ENCODE results near the gene WTAP.
"Not testable (repeated sequence)": the region's sequence is repeated elsewhere in the genome, so short reads cannot be mapped to it uniquely, and the experiment has no call there.

WTAP gene

GRCh38 chr6:159762681-159763293, 35.5 kb downstream of the WTAP start:
- FAIRE-seq, result no peak

- no peak for FAIRE-seq
Measured at GRCh38 chr6:159766906-159767305, 39.6 kb downstream of the WTAP start.

- FAIRE-seq, result no peak
Measured at GRCh38 chr6:159769470-159769869, 42.2 kb downstream of the WTAP start.

DNA sequence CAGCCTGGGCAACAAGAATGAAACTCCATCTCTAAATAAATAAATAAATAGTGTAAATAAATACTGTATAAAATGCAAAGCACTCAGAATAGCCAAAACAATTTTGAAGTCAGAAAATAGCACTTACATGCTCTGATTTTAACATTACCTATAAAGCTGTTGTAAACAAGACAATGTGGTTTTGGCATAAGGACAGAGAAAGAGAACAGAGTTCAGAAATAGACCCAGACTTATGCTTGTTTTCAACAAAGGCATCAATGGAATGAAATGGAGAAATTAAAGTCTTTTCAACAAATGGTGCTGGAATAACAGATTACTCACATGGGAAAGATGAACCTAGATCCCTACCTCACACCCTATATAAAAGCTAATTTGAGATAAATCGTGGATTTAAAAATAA, 44.9 kb downstream of the WTAP start:
- no peak for FAIRE-seq

DNA sequence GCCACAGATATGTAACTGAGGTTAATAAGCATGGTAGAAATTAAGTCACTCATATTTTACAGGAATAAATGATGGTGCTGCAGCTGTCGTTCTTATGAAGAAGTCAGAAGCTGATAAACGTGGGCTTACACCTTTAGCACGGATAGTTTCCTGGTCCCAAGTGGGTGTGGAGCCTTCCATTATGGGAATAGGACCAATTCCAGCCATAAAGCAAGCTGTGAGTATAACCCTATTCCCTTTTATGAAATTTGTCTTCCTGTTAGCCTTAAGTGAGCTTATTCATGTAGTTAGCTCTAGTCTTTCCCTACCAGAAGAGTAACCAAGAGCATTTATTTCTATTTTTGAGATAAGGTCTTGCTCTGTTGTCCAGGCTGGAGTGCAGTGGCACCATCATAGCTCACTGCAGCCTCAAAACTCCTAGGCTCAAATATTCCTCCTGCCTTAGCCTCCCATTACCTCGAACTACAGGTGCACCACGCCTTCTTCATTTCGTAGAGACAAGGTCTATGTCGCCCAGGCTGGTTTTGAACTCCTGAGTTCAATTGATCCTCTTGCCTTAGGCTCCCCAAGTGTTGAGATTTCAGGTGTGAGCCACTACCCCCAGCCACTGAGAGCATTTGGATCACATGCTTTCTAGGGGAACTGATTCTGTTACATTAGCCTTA, 50.1 kb downstream of the WTAP start:
- no peak for FAIRE-seq

- FAIRE-seq, result peak; percentile 13
Measured at GRCh38 chr6:159778131-159778530, 50.8 kb downstream of the WTAP start.

GRCh38 chr6:159778542-159779103, 51.3 kb downstream of the WTAP start:
- peak; percentile 77 for FAIRE-seq

GRCh38 chr6:159788276-159788675, 61.0 kb downstream of the WTAP start:
- FAIRE-seq, result no peak

- no peak for FAIRE-seq
Measured at GRCh38 chr6:159788753-159789376, 61.6 kb downstream of the WTAP start.

DNA sequence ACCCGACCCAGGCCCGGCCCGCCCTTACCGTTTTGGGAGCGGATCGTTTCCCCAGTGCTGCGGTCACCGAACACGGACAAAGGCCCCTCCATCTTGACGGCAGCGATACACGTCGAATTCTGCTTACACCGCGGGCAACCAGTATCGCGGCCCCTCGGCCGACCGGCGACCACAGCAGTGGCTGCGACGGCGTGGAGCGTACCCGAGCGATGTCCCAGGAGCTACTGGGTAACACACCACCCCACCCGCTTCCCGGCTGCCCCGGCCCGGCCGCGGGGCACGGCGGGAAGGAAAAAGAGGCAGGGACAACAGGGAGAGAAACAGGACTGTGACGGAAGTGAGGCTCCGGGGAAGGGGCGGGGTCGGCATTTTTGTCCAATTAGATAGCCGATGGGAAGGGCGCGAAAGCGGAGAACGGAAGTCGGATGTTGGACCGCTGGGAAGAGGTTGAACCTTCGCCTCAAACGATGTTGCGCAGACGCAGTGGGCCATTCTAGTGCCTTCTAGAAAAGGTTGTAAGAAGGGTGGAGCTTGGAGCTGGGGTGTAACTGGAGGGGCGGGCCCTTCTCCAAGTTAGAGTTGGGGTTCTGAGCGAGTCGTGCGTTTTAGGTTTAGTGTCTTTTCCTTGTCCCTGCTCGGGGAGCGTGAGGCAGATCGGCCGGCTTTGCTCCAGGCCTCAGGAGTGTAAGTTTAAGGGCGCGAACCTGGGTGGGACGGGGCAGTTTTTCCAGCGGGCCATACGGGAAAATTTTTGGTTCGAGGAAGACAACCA, 62.3 kb downstream of the WTAP start, which contains the start of gene TCP1:
Gene TCP1 (minus strand): TSS at position 226 of the 772 bp plus-strand sequence. CDS start 134 bp downstream, at position 92.
- peak; percentile 97 for FAIRE-seq

DNA sequence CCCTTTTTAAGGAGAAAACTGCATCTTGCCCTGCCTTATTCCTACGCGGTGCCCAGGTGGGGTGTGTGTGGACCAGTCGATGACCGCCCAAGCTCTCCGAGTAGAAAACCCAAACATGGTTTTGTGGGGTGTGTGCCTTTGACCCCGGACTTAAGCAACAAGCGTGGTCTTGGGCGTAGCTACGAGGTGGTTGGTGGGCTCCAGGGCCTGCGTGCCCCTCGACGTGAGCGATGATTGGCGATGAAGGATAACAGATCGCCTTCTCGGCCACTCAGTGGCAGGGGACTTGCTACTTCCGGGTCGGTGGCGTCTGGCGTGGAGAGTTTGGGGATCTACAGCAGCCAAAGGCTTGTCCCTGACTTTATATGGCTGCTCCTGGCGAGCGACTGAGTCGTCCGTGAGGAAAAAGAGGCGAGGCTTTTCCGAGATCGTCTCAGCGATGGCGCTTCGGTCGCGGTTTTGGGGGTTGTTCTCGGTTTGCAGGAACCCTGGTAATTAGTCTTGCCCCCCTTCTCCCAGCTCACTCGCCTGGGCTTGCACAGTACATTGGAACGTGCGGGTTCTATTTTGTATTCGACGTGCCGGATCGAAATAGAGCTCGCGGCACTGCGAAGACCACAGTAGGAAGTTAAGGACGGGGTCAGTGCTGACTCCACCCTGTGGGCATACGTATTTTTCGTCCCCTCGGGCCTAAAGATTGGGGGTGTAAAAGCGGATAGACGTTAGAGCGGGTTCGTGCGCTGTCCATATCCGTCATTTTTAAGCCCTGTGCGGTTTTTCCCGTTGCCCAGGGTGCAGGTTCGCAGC, 63.0 kb downstream of the WTAP start, which contains the start of gene MRPL18:
Gene MRPL18 (plus strand): TSS at position 319 of the 807 bp plus-strand sequence. CDS start 121 bp downstream, at position 440.
- peak; percentile 93 for FAIRE-seq

- no peak for FAIRE-seq
Measured at GRCh38 chr6:159790956-159791598, 63.8 kb downstream of the WTAP start.

GRCh38 chr6:159794976-159795375, 67.7 kb downstream of the WTAP start:
- not testable (repeated sequence) for FAIRE-seq

DNA sequence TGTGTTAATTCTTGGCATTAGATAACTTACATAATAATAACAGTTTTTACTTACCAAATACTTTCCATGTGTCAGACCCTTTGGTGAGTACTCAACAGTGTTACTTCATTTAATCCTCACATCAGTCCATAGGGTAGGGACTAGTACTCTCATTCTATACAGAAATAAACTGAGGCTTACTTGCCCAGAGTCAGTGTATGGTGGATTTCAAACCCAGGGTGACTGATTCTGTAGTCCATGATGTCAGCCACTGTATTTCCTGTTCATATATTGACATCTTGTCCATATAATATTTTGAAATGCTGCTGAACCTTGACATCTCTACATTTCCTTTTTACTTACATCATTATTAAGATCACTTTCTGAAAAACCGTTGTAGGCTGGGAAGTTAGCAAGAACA, 70.2 kb downstream of the WTAP start:
- no peak for FAIRE-seq

DNA sequence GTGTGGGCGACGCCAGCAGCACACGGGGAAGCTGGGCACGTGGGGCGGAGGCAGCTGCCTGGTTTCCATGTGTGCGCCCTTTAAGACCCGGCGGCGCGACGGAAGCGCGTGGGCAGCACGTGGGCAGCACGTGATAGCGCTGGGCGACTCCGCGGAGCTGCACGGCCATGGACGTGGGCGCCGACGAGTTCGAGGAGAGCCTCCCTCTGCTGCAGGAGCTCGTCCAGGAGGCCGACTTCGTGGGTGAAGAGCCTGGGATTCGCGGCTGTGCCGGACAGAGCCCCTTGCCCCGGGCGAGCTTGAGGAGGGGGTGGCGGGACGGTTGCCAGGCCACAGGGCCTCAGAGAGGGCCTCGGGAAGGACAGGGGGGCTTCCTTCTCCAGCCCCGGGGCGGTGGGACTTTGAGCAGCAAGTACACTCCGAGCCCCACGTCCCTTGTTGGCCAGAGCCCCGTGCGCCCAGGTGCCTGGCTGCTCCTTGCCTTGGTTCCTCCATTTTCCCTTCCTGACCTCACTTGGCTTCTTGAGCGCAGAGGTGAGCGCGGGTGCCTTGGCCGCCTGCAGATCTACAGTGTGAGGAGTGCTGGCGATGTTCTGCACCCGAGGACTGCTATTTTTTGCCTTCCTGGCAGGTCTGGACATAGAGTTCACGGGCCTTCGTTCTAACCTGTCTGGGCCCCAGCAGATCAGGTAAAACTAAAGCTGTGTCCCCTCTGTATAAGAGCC, 73.0 kb downstream of the WTAP start, which contains the start of gene PNLDC1:
Gene PNLDC1 (plus strand): TSS at position 136 of the 725 bp plus-strand sequence. CDS start 32 bp downstream, at position 168.
- no peak for FAIRE-seq

GRCh38 chr6:159801935-159802334, 74.6 kb downstream of the WTAP start:
- no peak for FAIRE-seq

DNA sequence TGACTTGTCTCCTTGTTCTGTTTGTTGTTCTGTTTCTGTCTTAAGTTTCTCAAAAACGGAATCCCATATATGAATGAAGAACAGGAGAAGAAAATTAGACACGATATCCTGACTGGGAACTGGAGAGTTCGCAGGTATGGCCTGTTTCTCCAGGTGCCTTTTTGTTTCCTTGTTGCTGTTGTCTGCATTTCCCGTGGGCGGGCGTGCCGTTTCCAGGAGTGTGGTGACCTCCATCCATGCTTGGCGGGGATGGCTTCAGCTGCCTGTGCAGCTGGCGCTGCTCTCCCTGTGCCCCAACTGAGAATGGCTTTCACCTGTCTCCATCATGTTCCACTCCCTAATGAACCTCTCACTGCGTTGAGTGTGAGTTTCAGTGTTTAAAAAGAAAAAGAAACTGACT, 77.2 kb downstream of the WTAP start:
- FAIRE-seq, result no peak

DNA sequence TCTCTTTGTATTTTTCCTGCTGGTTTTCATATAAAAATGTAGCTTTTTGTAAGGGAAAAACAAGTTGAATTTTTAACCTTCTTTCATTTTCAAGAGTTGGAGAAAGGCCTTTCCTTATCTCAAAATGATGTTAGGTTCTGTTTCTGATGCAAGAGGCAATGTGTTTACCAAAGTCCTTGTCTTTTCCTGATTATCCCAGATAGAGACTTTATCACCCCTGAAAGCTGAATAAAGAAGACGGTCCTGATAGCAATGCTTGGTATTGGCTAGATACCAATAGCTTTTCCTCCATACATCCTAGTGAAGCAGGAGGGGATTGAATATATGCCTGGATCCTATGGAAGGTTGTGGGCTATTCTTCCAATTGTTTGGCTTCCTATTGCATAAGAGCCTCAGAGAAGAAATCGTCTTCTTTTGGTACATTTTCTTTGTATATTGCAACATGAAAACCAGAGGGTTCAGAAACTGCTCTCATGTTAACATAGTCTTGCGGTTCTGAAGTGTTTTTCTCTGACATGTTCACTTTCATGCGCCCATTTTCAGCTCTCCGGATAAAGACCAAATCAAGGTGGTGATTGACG, 78.2 kb downstream of the WTAP start:
- FAIRE-seq, result no peak

All from G401.6 (cell line).